GM23338 (cell line): ENCODE results near the gene ACOD1. TPM values are rescaled to one million over a fixed set of nuclear protein-coding genes. Genes with fewer than 3 reads are reported as not detected.

Experiments used
- ATAC-seq: fragments of 200-7000 bp; cut with Tn5 transposase; 3 replicates; pipeline ENCODE4 v1.9.1; 2020
- DNase-seq: peaks from one replicate; pipeline ENCODE4 v3.0.0-alpha.2; 2015; ENCODE audit warnings: low spot score
- H2AFZ ChIP-seq: fragments of 200-600 bp; sonication (generic); 2 replicates; pipeline ENCODE4 v1.8.0; 2016; ENCODE audit warnings: antibody characterized with exemption, mild to moderate bottlenecking, moderate library complexity
- H3F3A ChIP-seq: fragments of 200-600 bp; sonication (generic); replicated peaks from 2 replicates; pipeline ENCODE4 v1.8.0; 2017; ENCODE audit warnings: antibody characterized with exemption, mixed run types, low read depth
- H3K27ac ChIP-seq: fragments of 200-600 bp; sonication (generic); 2 replicates; pipeline ENCODE4 v1.6.1; 2016; ENCODE audit warnings: low read depth
- H3K27me3 ChIP-seq: fragments of 200-600 bp; sonication (generic); 2 replicates; pipeline ENCODE4 v1.8.0; 2016; ENCODE audit warnings: mild to moderate bottlenecking, mixed run types, moderate library complexity; ENCODE audit not compliant: insufficient read depth
- H3K36me3 ChIP-seq: fragments of 200-600 bp; sonication (generic); 2 replicates; pipeline ENCODE4 v1.8.0; 2016; ENCODE audit warnings: mild to moderate bottlenecking; ENCODE audit not compliant: insufficient read depth
- H3K4me1 ChIP-seq: fragments of 200-600 bp; sonication (generic); 2 replicates; pipeline ENCODE4 v1.8.0; 2016; ENCODE audit warnings: mild to moderate bottlenecking, moderate library complexity; ENCODE audit not compliant: insufficient read depth
- H3K4me2 ChIP-seq: fragments of 200-600 bp; sonication (generic); 2 replicates; pipeline ENCODE4 v1.7.1; 2017; ENCODE audit warnings: mixed run types
- H3K4me3 ChIP-seq: fragments of 200-600 bp; sonication (generic); 2 replicates; pipeline ENCODE4 v1.6.1; 2016; ENCODE audit warnings: mixed run types
- H3K79me2 ChIP-seq: fragments of 200-600 bp; sonication (generic); replicated peaks from 2 replicates; pipeline ENCODE4 v1.8.0; 2017; ENCODE audit warnings: mild to moderate bottlenecking; ENCODE audit not compliant: insufficient read depth
- H3K9me2 ChIP-seq: fragments of 200-600 bp; sonication (generic); 2 replicates; pipeline ENCODE4 v1.8.0; 2017; ENCODE audit not compliant: insufficient read depth
- H4K20me1 ChIP-seq: fragments of 200-600 bp; sonication (generic); replicated peaks from 2 replicates; pipeline ENCODE4 v1.8.0; 2017; ENCODE audit warnings: mild to moderate bottlenecking; ENCODE audit not compliant: insufficient read depth
- H3K27ac Mint-ChIP-seq: 2 replicates; pipeline ENCODE4 v1.8.0; 2020; ENCODE audit warnings: inconsistent platforms, mild to moderate bottlenecking, moderate library complexity, mixed read lengths
- H3K27me3 Mint-ChIP-seq: 3 replicates; pipeline ENCODE4 v1.8.0; 2022; ENCODE audit warnings: low read depth, mild to moderate bottlenecking, moderate library complexity, mixed read lengths, inconsistent platforms; ENCODE audit not compliant: insufficient read depth, poor library complexity
- H3K36me3 Mint-ChIP-seq: 3 replicates; pipeline ENCODE4 v1.8.0; 2021; ENCODE audit warnings: low read depth, mild to moderate bottlenecking, inconsistent platforms, moderate library complexity, mixed read lengths
- H3K4me1 Mint-ChIP-seq: 3 replicates; pipeline ENCODE4 v1.8.0; 2020; ENCODE audit warnings: mild to moderate bottlenecking, inconsistent platforms, mixed read lengths
- H3K4me3 Mint-ChIP-seq: 3 replicates; pipeline ENCODE4 v1.8.0; 2021; ENCODE audit warnings: moderate library complexity, mild to moderate bottlenecking, inconsistent platforms, mixed read lengths
- H3K9me3 Mint-ChIP-seq: 3 replicates; pipeline ENCODE4 v1.8.0; 2020; ENCODE audit warnings: moderate library complexity, mild to moderate bottlenecking, inconsistent platforms, mixed read lengths
- CREB1 ChIP-seq: fragments of 250-450 bp; sonication (Bioruptor Pico); IDR thresholded peaks from 2 replicates; pipeline ENCODE4 v1.5.0; 2020; ENCODE audit warnings: low read depth, mild to moderate bottlenecking, moderate library complexity
- ETS1 ChIP-seq: IDR thresholded peaks from 2 replicates; pipeline ENCODE4 v1.6.1; 2016; ENCODE audit warnings: antibody characterized with exemption
- EZH2 ChIP-seq: fragments of 200-600 bp; sonication (generic); IDR thresholded peaks from one replicate; pipeline ENCODE4 v1.8.0; 2017; ENCODE audit warnings: antibody characterized with exemption, mild to moderate bottlenecking, low read depth; ENCODE audit not compliant: unreplicated experiment
- EZH2phosphoT487 ChIP-seq: fragments of 200-600 bp; sonication (generic); IDR thresholded peaks from one replicate; pipeline ENCODE4 v1.8.1; 2018; ENCODE audit warnings: antibody characterized with exemption; ENCODE audit not compliant: unreplicated experiment
- JUNB ChIP-seq: IDR thresholded peaks from one replicate; pipeline ENCODE4 v1.6.1; 2016; ENCODE audit warnings: antibody characterized with exemption; ENCODE audit not compliant: unreplicated experiment
- NANOG ChIP-seq: IDR thresholded peaks from 2 replicates; pipeline ENCODE4 v1.6.1; 2016; ENCODE audit warnings: antibody characterized with exemption, borderline replicate concordance
- POLR2AphosphoS5 ChIP-seq: IDR thresholded peaks from 2 replicates; pipeline ENCODE4 v1.6.1; 2016; ENCODE audit warnings: antibody characterized with exemption, low read depth
- REST ChIP-seq: IDR thresholded peaks from one replicate; pipeline ENCODE4 v1.6.1; 2018; ENCODE audit warnings: antibody characterized with exemption; ENCODE audit not compliant: unreplicated experiment
- STAT1 ChIP-seq: IDR thresholded peaks from one replicate; pipeline ENCODE4 v1.6.1; 2016; ENCODE audit warnings: antibody characterized with exemption; ENCODE audit not compliant: unreplicated experiment
- ZNF114 ChIP-seq: fragments of 250-450 bp; sonication (Bioruptor Pico); IDR thresholded peaks from 2 replicates; pipeline ENCODE4 v1.5.0; 2020; ENCODE audit warnings: mild to moderate bottlenecking, moderate library complexity
- ZNF331 ChIP-seq: fragments of 250-450 bp; sonication (Bioruptor Pico); IDR thresholded peaks from 2 replicates; pipeline ENCODE4 v1.5.0; 2020; ENCODE audit warnings: low read depth, mild to moderate bottlenecking, moderate library complexity
- polyA plus RNA-seq: library from polyadenylated mRNA; unstranded; fragments of >200 nt; fragmentation: Nextera tagmentation; extraction: Ambion mirVana; gene quantifications from 2 replicates; pipeline ENCODE4 v1.2.1, GENCODE V29; 2016
- total RNA-seq: library from RNA; depleted of rRNA; stranded (reverse); fragments of >200 nt; shearing (Covaris generic); gene quantifications from 2 replicates; pipeline ENCODE4 v1.2.3, GENCODE V29; 2014
- TF ChIP-seq, protein P1 (sequence below), 2 experiments: fragments of 200-600 bp in 1 of 2; sonication (generic) in 1 of 2; conservative IDR thresholded peaks; 2 replicates each; pipeline versions ENCODE4 v1.5.1 to v1.6.1; 2016 to 2017; ENCODE audit warnings: antibody characterized with exemption in 2 of 2, low read depth in 2 of 2, mild to moderate bottlenecking in 2 of 2, moderate library complexity in 1 of 2
- TF ChIP-seq, protein P2 (sequence below): fragments of 250-450 bp; sonication (Bioruptor Pico); IDR thresholded peaks from 2 replicates; pipeline ENCODE4 v1.5.0; 2020; ENCODE audit warnings: mild to moderate bottlenecking, moderate library complexity

The ACOD1 gene
- total and polyA plus RNA-seq, 2 experiments from 2014 or later, result not detected

GRCh38 chr13:76943646-76944045, 4.7 kb upstream of the ACOD1 start:
- Histone ChIP-seq H3K36me3 (no peaks in the 10 kb centered on the region), H3F3A (no peaks in the 10 kb centered on the region), H3K27ac (no peak overlapping the region), H3K4me1 (no peaks in the 10 kb centered on the region), H3K4me3 (no peak overlapping the region), H3K4me2 (no peak overlapping the region), H3K9me2 (0 out of 2 replicates have a peak, but pooled peaks cover 3% of the 10 kb centered on the region), H4K20me1 (no peaks in the 10 kb centered on the region), H3K27me3 (no peaks in the 10 kb centered on the region), H3K79me2 (no peaks in the 10 kb centered on the region), H2AFZ (no peak overlapping the region)
- Mint-ChIP-seq H3K27me3 (no peaks in the 10 kb centered on the region), H3K36me3 (no peaks in the 10 kb centered on the region), H3K9me3 (no peaks in the 10 kb centered on the region), H3K4me3 (no peak overlapping the region), H3K4me1 (no peaks in the 10 kb centered on the region), H3K27ac (no peak overlapping the region)
- no peak for ATAC-seq
- TF ChIP-seq ZNF331, result no peak
- no peak for TF ChIP-seq JUNB
- no peak for TF ChIP-seq NANOG
- TF ChIP-seq, protein P1, sequence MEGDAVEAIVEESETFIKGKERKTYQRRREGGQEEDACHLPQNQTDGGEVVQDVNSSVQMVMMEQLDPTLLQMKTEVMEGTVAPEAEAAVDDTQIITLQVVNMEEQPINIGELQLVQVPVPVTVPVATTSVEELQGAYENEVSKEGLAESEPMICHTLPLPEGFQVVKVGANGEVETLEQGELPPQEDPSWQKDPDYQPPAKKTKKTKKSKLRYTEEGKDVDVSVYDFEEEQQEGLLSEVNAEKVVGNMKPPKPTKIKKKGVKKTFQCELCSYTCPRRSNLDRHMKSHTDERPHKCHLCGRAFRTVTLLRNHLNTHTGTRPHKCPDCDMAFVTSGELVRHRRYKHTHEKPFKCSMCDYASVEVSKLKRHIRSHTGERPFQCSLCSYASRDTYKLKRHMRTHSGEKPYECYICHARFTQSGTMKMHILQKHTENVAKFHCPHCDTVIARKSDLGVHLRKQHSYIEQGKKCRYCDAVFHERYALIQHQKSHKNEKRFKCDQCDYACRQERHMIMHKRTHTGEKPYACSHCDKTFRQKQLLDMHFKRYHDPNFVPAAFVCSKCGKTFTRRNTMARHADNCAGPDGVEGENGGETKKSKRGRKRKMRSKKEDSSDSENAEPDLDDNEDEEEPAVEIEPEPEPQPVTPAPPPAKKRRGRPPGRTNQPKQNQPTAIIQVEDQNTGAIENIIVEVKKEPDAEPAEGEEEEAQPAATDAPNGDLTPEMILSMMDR (conservative IDR thresholded peaks at IDR 0.05; ENCODE audit: low read depth in 2 of 2), result no peak
- no peak for TF ChIP-seq ZNF114 (CRISPR knock-in tag)
- TF ChIP-seq REST, result no peak
- TF ChIP-seq EZH2phosphoT487, result no peak
- TF ChIP-seq EZH2, result no peak
- no peak for TF ChIP-seq ETS1
- TF ChIP-seq POLR2AphosphoS5, result no peak
- TF ChIP-seq CREB1 (CRISPR knock-in tag), result no peak
- TF ChIP-seq, protein P2, sequence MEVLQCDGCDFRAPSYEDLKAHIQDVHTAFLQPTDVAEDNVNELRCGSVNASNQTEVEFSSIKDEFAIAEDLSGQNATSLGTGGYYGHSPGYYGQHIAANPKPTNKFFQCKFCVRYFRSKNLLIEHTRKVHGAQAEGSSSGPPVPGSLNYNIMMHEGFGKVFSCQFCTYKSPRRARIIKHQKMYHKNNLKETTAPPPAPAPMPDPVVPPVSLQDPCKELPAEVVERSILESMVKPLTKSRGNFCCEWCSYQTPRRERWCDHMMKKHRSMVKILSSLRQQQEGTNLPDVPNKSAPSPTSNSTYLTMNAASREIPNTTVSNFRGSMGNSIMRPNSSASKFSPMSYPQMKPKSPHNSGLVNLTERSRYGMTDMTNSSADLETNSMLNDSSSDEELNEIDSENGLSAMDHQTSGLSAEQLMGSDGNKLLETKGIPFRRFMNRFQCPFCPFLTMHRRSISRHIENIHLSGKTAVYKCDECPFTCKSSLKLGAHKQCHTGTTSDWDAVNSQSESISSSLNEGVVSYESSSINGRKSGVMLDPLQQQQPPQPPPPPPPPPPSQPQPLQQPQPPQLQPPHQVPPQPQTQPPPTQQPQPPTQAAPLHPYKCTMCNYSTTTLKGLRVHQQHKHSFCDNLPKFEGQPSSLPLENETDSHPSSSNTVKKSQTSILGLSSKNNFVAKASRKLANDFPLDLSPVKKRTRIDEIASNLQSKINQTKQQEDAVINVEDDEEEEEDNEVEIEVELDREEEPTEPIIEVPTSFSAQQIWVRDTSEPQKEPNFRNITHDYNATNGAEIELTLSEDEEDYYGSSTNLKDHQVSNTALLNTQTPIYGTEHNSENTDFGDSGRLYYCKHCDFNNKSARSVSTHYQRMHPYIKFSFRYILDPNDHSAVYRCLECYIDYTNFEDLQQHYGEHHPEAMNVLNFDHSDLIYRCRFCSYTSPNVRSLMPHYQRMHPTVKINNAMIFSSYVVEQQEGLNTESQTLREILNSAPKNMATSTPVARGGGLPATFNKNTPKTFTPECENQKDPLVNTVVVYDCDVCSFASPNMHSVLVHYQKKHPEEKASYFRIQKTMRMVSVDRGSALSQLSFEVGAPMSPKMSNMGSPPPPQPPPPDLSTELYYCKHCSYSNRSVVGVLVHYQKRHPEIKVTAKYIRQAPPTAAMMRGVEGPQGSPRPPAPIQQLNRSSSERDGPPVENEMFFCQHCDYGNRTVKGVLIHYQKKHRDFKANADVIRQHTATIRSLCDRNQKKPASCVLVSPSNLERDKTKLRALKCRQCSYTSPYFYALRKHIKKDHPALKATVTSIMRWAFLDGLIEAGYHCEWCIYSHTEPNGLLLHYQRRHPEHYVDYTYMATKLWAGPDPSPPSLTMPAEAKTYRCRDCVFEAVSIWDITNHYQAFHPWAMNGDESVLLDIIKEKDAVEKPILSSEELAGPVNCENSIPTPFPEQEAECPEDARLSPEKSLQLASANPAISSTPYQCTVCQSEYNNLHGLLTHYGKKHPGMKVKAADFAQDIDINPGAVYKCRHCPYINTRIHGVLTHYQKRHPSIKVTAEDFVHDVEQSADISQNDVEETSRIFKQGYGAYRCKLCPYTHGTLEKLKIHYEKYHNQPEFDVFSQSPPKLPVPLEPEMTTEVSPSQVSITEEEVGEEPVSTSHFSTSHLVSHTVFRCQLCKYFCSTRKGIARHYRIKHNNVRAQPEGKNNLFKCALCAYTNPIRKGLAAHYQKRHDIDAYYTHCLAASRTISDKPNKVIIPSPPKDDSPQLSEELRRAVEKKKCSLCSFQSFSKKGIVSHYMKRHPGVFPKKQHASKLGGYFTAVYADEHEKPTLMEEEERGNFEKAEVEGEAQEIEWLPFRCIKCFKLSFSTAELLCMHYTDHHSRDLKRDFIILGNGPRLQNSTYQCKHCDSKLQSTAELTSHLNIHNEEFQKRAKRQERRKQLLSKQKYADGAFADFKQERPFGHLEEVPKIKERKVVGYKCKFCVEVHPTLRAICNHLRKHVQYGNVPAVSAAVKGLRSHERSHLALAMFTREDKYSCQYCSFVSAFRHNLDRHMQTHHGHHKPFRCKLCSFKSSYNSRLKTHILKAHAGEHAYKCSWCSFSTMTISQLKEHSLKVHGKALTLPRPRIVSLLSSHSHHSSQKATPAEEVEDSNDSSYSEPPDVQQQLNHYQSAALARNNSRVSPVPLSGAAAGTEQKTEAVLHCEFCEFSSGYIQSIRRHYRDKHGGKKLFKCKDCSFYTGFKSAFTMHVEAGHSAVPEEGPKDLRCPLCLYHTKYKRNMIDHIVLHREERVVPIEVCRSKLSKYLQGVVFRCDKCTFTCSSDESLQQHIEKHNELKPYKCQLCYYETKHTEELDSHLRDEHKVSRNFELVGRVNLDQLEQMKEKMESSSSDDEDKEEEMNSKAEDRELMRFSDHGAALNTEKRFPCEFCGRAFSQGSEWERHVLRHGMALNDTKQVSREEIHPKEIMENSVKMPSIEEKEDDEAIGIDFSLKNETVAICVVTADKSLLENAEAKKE (CRISPR knock-in tag), result no peak
- TF ChIP-seq STAT1, result no peak
- no peak for DNase-seq
